GM12891 (cell line): ENCODE results near the gene CTRB2.

Experiments
- POLR2A ChIP-seq: IDR thresholded peaks from 2 replicates; pipeline ENCODE4 v1.6.1; 2011; ENCODE audit warnings: low read depth, low read length, control low read depth
- POLR2AphosphoS5 ChIP-seq: IDR thresholded peaks from 2 replicates; pipeline ENCODE4 v1.6.1; 2011; ENCODE audit warnings: low read depth, low read length, control low read depth
- POU2F2 ChIP-seq: IDR thresholded peaks from 2 replicates; pipeline ENCODE4 v1.6.1; 2011; ENCODE audit warnings: low read depth, mild to moderate bottlenecking, control low read depth, low read length, moderate library complexity
- SPI1 ChIP-seq: IDR thresholded peaks from 2 replicates; pipeline ENCODE4 v1.6.1; 2011; ENCODE audit warnings: low read depth, low read length, control low read depth
- TAF1 ChIP-seq: IDR thresholded peaks from 2 replicates; pipeline ENCODE4 v1.6.1; 2011; ENCODE audit warnings: low read depth, low read length, control low read depth

GRCh38 chr16:75216576-75216975, 9.6 kb upstream of the CTRB2 start:
- TF ChIP-seq POLR2AphosphoS5 (no peak), POLR2A (no peak), TAF1 (no peak), SPI1 (no peak), POU2F2 (no peak)
